ENCODE results near the gene DZIP3.

DNA sequence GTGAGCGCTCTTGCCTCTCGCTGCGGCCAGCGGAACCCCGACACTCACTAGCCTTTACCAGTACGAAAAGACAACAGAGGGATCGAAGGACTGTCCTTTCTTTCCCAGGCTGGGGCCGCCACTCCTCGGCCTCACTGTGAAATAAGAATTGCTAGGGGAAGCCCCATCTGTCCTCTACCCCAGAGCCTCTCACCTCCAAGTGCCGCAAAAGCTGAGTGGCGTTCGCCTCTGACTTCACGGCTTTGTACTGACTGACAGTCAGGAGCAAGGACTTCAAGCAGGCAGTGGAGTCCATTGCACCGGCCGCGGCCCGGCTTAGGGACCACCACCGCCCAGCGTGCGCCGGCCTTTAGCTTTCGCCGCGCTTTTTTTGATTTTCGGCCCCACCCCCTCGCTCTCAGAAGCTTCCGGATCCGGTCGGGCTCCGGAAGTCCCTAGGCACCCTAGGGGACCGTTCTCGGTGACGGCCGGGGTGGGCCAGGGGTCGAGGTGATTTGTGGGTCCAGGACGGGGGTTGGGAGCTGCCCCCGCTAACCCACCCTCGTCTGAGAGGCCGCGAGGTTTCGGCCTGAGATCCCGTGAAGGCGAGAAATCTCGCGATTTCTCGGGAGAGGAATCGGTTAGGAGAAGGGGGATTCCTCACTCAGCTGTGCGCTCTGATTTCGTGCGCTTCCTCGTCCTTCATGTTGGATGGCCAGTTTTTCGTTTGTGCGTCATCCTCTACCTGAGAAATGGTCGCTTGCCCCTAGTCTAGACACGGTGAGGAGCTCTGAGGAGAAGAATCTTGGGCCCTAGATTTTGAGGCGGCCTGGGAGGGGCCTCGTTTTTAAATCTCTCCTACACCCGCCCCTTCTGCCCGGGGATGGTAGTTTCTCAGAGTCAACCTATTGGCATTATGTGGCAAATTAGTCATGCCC, at the start of gene DZIP3, which contains the start of gene CIP2A:
- TF ChIP-seq, protein P1, sequence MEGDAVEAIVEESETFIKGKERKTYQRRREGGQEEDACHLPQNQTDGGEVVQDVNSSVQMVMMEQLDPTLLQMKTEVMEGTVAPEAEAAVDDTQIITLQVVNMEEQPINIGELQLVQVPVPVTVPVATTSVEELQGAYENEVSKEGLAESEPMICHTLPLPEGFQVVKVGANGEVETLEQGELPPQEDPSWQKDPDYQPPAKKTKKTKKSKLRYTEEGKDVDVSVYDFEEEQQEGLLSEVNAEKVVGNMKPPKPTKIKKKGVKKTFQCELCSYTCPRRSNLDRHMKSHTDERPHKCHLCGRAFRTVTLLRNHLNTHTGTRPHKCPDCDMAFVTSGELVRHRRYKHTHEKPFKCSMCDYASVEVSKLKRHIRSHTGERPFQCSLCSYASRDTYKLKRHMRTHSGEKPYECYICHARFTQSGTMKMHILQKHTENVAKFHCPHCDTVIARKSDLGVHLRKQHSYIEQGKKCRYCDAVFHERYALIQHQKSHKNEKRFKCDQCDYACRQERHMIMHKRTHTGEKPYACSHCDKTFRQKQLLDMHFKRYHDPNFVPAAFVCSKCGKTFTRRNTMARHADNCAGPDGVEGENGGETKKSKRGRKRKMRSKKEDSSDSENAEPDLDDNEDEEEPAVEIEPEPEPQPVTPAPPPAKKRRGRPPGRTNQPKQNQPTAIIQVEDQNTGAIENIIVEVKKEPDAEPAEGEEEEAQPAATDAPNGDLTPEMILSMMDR (IDR thresholded peaks at IDR 0.05) = peak in 1 of 3 experiments; percentile 12
- TF ChIP-seq POLR2A (IDR thresholded peaks at IDR 0.05) = peak; percentile 9

All from testis (tissue), 2 donors.